ENCODE measurements around the gene ECE1. TPM values are rescaled to one million over a fixed set of nuclear protein-coding genes. Genes with fewer than 3 reads are reported as not detected.

The ECE1 gene
- total and polyA plus RNA-seq, 2 of the 13 experiments (the other 11 are each of a cell fraction or from before 2014, with no cell fraction given): 13.5 to 21.2 TPM

DNA sequence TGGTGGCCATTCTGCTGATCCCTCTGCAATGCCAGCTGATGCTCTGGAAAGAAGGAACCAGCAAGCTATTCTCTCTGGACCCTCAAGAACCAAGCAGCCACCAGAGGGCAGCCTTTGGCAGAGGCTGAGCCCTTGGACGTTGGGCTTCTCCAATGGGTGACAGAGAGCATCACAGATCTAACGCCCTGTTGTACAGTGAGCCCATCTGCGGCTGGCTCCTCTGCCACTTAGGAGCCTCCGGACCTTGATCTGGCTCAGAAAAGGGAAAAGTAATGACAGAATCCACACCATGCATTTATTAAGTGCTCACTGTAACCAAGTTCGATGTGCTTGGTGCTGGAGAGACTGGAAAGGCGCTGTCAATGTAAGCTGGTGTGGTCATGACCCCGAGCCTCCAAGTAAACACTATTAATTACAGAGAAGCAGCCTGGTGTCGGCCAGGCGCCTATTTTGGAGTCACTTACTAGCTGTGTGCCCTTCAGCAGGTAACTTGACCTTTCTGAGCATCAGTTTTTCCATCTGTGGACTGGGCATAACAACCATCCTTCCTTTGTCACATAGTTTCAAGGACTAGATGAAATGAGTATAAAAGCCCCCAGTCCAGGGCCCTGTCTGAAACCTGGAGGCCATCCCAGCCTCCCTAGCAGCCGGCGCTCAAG lies 34.9 kb downstream of the ECE1 start (continued):
- TF ChIP-seq, protein P1, sequence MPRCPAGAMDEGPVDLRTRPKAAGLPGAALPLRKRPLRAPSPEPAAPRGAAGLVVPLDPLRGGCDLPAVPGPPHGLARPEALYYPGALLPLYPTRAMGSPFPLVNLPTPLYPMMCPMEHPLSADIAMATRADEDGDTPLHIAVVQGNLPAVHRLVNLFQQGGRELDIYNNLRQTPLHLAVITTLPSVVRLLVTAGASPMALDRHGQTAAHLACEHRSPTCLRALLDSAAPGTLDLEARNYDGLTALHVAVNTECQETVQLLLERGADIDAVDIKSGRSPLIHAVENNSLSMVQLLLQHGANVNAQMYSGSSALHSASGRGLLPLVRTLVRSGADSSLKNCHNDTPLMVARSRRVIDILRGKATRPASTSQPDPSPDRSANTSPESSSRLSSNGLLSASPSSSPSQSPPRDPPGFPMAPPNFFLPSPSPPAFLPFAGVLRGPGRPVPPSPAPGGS (CRISPR knock-in tag; IDR thresholded peaks at IDR 0.05): no peak
- no peak for TF ChIP-seq TP53 (CRISPR knock-in tag; conservative IDR thresholded peaks at IDR 0.05)
- no peak for TF ChIP-seq ZSCAN12 (CRISPR knock-in tag; IDR thresholded peaks at IDR 0.05)
- no peak for TF ChIP-seq ZNF598 (CRISPR knock-in tag; IDR thresholded peaks at IDR 0.05; ENCODE audit: borderline replicate concordance)
- TF ChIP-seq ZNF746 (CRISPR knock-in tag; IDR thresholded peaks at IDR 0.05): 0 out of 2 replicates have a peak, but pooled peaks have one; percentile 63
- TF ChIP-seq HOXA5 (CRISPR knock-in tag; IDR thresholded peaks at IDR 0.05): no peak
- no peak for TF ChIP-seq TBL1XR1 (IDR thresholded peaks at IDR 0.05; ENCODE audit: borderline replicate concordance, low read length, partially characterized antibody)
- no peak for TF ChIP-seq ZNF556 (CRISPR knock-in tag; IDR thresholded peaks at IDR 0.05; ENCODE audit: borderline replicate concordance)
- TF ChIP-seq TOE1 (CRISPR knock-in tag; IDR thresholded peaks at IDR 0.05): no peak
- TF ChIP-seq, protein P2, sequence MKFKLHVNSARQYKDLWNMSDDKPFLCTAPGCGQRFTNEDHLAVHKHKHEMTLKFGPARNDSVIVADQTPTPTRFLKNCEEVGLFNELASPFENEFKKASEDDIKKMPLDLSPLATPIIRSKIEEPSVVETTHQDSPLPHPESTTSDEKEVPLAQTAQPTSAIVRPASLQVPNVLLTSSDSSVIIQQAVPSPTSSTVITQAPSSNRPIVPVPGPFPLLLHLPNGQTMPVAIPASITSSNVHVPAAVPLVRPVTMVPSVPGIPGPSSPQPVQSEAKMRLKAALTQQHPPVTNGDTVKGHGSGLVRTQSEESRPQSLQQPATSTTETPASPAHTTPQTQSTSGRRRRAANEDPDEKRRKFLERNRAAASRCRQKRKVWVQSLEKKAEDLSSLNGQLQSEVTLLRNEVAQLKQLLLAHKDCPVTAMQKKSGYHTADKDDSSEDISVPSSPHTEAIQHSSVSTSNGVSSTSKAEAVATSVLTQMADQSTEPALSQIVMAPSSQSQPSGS (CRISPR knock-in tag; IDR thresholded peaks at IDR 0.05): no peak
- no peak for TF ChIP-seq NCOA5 (CRISPR knock-in tag; IDR thresholded peaks at IDR 0.05)
- TF ChIP-seq NONO (IDR thresholded peaks at IDR 0.05): no peak
- no peak; the same call in 1 of the 2 replicates for TF ChIP-seq NONO (CRISPR knock-in tag; conservative IDR thresholded peaks at IDR 0.05)
- no peak for TF ChIP-seq ZNF678 (CRISPR knock-in tag; IDR thresholded peaks at IDR 0.05)
- TF ChIP-seq, protein P3, sequence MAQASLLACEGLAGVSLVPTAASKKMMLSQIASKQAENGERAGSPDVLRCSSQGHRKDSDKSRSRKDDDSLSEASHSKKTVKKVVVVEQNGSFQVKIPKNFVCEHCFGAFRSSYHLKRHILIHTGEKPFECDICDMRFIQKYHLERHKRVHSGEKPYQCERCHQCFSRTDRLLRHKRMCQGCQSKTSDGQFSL (CRISPR knock-in tag; IDR thresholded peaks at IDR 0.05): no peak
- TF ChIP-seq, protein P4, sequence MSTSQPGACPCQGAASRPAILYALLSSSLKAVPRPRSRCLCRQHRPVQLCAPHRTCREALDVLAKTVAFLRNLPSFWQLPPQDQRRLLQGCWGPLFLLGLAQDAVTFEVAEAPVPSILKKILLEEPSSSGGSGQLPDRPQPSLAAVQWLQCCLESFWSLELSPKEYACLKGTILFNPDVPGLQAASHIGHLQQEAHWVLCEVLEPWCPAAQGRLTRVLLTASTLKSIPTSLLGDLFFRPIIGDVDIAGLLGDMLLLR (CRISPR knock-in tag; IDR thresholded peaks at IDR 0.05): no peak
- no peak for TF ChIP-seq ZNF296 (CRISPR knock-in tag; conservative IDR thresholded peaks at IDR 0.05)
- TF ChIP-seq SP1 (IDR thresholded peaks at IDR 0.05): no peak
- TF ChIP-seq SP1 (CRISPR knock-in tag; IDR thresholded peaks at IDR 0.05): no peak
- TF ChIP-seq, protein P5, sequence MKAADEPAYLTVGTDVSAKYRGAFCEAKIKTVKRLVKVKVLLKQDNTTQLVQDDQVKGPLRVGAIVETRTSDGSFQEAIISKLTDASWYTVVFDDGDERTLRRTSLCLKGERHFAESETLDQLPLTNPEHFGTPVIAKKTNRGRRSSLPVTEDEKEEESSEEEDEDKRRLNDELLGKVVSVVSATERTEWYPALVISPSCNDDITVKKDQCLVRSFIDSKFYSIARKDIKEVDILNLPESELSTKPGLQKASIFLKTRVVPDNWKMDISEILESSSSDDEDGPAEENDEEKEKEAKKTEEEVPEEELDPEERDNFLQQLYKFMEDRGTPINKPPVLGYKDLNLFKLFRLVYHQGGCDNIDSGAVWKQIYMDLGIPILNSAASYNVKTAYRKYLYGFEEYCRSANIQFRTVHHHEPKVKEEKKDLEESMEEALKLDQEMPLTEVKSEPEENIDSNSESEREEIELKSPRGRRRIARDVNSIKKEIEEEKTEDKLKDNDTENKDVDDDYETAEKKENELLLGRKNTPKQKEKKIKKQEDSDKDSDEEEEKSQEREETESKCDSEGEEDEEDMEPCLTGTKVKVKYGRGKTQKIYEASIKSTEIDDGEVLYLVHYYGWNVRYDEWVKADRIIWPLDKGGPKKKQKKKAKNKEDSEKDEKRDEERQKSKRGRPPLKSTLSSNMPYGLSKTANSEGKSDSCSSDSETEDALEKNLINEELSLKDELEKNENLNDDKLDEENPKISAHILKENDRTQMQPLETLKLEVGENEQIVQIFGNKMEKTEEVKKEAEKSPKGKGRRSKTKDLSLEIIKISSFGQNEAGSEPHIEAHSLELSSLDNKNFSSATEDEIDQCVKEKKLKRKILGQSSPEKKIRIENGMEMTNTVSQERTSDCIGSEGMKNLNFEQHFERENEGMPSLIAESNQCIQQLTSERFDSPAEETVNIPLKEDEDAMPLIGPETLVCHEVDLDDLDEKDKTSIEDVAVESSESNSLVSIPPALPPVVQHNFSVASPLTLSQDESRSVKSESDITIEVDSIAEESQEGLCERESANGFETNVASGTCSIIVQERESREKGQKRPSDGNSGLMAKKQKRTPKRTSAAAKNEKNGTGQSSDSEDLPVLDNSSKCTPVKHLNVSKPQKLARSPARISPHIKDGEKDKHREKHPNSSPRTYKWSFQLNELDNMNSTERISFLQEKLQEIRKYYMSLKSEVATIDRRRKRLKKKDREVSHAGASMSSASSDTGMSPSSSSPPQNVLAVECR (CRISPR knock-in tag; IDR thresholded peaks at IDR 0.05; ENCODE audit: borderline replicate concordance): no peak; the same call in 1 of the 2 replicates
- no peak for TF ChIP-seq SIN3A (IDR thresholded peaks at IDR 0.05; ENCODE audit: borderline replicate concordance, low read depth, low read length)
- no peak for TF ChIP-seq EEA1 (CRISPR knock-in tag; IDR thresholded peaks at IDR 0.05; ENCODE audit: borderline replicate concordance)

Data from HepG2 (cell line).